Measurements from ENCODE around the gene EGFR.

GRCh38 chr7:55202150-55202913, 183.5 kb downstream of the EGFR start:
- TF ChIP-seq CTCF (IDR thresholded peaks at IDR 0.05) (no peak), POLR2A (IDR thresholded peaks at IDR 0.05; ENCODE audit: low read depth) (no peak), POLR2AphosphoS5 (IDR thresholded peaks at IDR 0.05) (no peak), EP300 (IDR thresholded peaks at IDR 0.05) (no peak)

Data from esophagus muscularis mucosa (tissue), 4 donors.